ENCODE data around the gene SPHK2.
A peak's percentile ranks its signal among the peaks of the same experiment; 100 is the strongest.
"Not testable (repeated sequence)": the region's sequence is repeated elsewhere in the genome, so short reads cannot be mapped to it uniquely, and the experiment has no call there.

Gene SPHK2

GRCh38 chr19:48657828-48658227, 38.5 kb downstream of the SPHK2 start:
- H3K9me3 ChIP-seq (ENCODE audit: control insufficient read depth in 1 of 2, low read length in 2 of 2); H3K36me3 ChIP-seq (ENCODE audit: control insufficient read depth in 1 of 2, insufficient read depth in 2 of 2, low read length in 2 of 2): not testable (repeated sequence)

GRCh38 chr19:48658483-48658882, 39.2 kb downstream of the SPHK2 start:
- H3K4me3 ChIP-seq (ENCODE audit: low read depth in 1 of 2, low read length in 2 of 2), result no peak overlapping the region
- no peaks in the 10 kb centered on the region for H3K36me3 ChIP-seq (ENCODE audit: control insufficient read depth in 1 of 2, insufficient read depth in 2 of 2, low read length in 2 of 2)
- H3K27ac ChIP-seq (ENCODE audit: low read depth, low read length), result no peak overlapping the region
- H3K9ac ChIP-seq (ENCODE audit: low read depth in 1 of 2, low read length in 2 of 2), result no peak overlapping the region
- H3K27me3 ChIP-seq (ENCODE audit: control insufficient read depth in 1 of 2, insufficient read depth in 2 of 2, low read length in 2 of 2), result no peaks in the 10 kb centered on the region
- H3K9me3 ChIP-seq (ENCODE audit: control insufficient read depth in 1 of 2, low read length in 2 of 2), result no peaks in the 10 kb centered on the region
- peaks cover 3 to 9% of the 10 kb centered on the region in 2 donors for H3K4me1 ChIP-seq (ENCODE audit: control insufficient read depth in 1 of 2, insufficient read depth in 2 of 2, low read length in 2 of 2)

More at GRCh38 chr19:48657828-48658227, 38.5 kb downstream of the SPHK2 start:
- H3K4me1 ChIP-seq (ENCODE audit: control insufficient read depth in 1 of 2, insufficient read depth in 2 of 2, low read length in 2 of 2); H3K9ac ChIP-seq (ENCODE audit: low read depth in 1 of 2, low read length in 2 of 2); H3K27ac ChIP-seq (ENCODE audit: low read depth, low read length); H3K4me3 ChIP-seq (ENCODE audit: low read depth in 1 of 2, low read length in 2 of 2); H3K27me3 ChIP-seq (ENCODE audit: control insufficient read depth in 1 of 2, insufficient read depth in 2 of 2, low read length in 2 of 2): not testable (repeated sequence)

- no peak overlapping the region for H3K4me3 ChIP-seq (ENCODE audit: low read depth in 1 of 2, low read length in 2 of 2)
- no peaks in the 10 kb centered on the region for H3K27me3 ChIP-seq (ENCODE audit: control insufficient read depth in 1 of 2, insufficient read depth in 2 of 2, low read length in 2 of 2)
- H3K9me3 ChIP-seq (ENCODE audit: control insufficient read depth in 1 of 2, low read length in 2 of 2), result no peaks in the 10 kb centered on the region
- no peak overlapping the region for H3K9ac ChIP-seq (ENCODE audit: low read depth in 1 of 2, low read length in 2 of 2)
- no peak overlapping the region for H3K27ac ChIP-seq (ENCODE audit: low read depth, low read length)
- H3K36me3 ChIP-seq (ENCODE audit: control insufficient read depth in 1 of 2, insufficient read depth in 2 of 2, low read length in 2 of 2), result no peaks in the 10 kb centered on the region
- H3K4me1 ChIP-seq (ENCODE audit: control insufficient read depth in 1 of 2, insufficient read depth in 2 of 2, low read length in 2 of 2), result peaks cover 3 to 9% of the 10 kb centered on the region in 2 donors
Observed at GRCh38 chr19:48659768-48660167, 40.5 kb downstream of the SPHK2 start.

- H3K27me3 ChIP-seq (ENCODE audit: control insufficient read depth in 1 of 2, insufficient read depth in 2 of 2, low read length in 2 of 2), result no peaks in the 10 kb centered on the region
- H3K4me3 ChIP-seq (ENCODE audit: low read depth in 1 of 2, low read length in 2 of 2), result peak overlapping the region; percentile 44 to 48
Observed at GRCh38 chr19:48660852-48661710, 41.8 kb downstream of the SPHK2 start.

GRCh38 chr19:48661711-48662090, 42.4 kb downstream of the SPHK2 start:
- no peak overlapping the region for H3K4me3 ChIP-seq (ENCODE audit: low read depth in 1 of 2, low read length in 2 of 2)
- H3K27me3 ChIP-seq (ENCODE audit: control insufficient read depth in 1 of 2, insufficient read depth in 2 of 2, low read length in 2 of 2), result no peaks in the 10 kb centered on the region
- no peaks in the 10 kb centered on the region for H3K9me3 ChIP-seq (ENCODE audit: control insufficient read depth in 1 of 2, low read length in 2 of 2)
- H3K36me3 ChIP-seq (ENCODE audit: control insufficient read depth in 1 of 2, insufficient read depth in 2 of 2, low read length in 2 of 2), result no peaks in the 10 kb centered on the region
- H3K4me1 ChIP-seq (ENCODE audit: control insufficient read depth in 1 of 2, insufficient read depth in 2 of 2, low read length in 2 of 2), result peaks cover 8 to 9% of the 10 kb centered on the region in 2 donors
- H3K9ac ChIP-seq (ENCODE audit: low read depth in 1 of 2, low read length in 2 of 2), result no peak overlapping the region
- H3K27ac ChIP-seq (ENCODE audit: low read depth, low read length), result no peak overlapping the region

More at GRCh38 chr19:48660852-48661710, 41.8 kb downstream of the SPHK2 start:
- H3K36me3 ChIP-seq (ENCODE audit: control insufficient read depth in 1 of 2, insufficient read depth in 2 of 2, low read length in 2 of 2), result no peaks in the 10 kb centered on the region
- H3K9me3 ChIP-seq (ENCODE audit: control insufficient read depth in 1 of 2, low read length in 2 of 2), result no peaks in the 10 kb centered on the region
- H3K9ac ChIP-seq (ENCODE audit: low read depth in 1 of 2, low read length in 2 of 2), result peak overlapping the region; percentile 4 to 12
- peaks cover 6 to 9% of the 10 kb centered on the region in 2 donors for H3K4me1 ChIP-seq (ENCODE audit: control insufficient read depth in 1 of 2, insufficient read depth in 2 of 2, low read length in 2 of 2)
- H3K27ac ChIP-seq (ENCODE audit: low read depth, low read length), result no peak overlapping the region

- no peak overlapping the region for H3K4me3 ChIP-seq (ENCODE audit: low read depth in 1 of 2, low read length in 2 of 2)
- no peaks in the 10 kb centered on the region for H3K36me3 ChIP-seq (ENCODE audit: control insufficient read depth in 1 of 2, insufficient read depth in 2 of 2, low read length in 2 of 2)
- H3K9ac ChIP-seq (ENCODE audit: low read depth in 1 of 2, low read length in 2 of 2), result no peak overlapping the region
- H3K9me3 ChIP-seq (ENCODE audit: control insufficient read depth in 1 of 2, low read length in 2 of 2), result no peaks in the 10 kb centered on the region
- no peak overlapping the region for H3K27ac ChIP-seq (ENCODE audit: low read depth, low read length)
- peaks cover 8 to 9% of the 10 kb centered on the region in 2 donors for H3K4me1 ChIP-seq (ENCODE audit: control insufficient read depth in 1 of 2, insufficient read depth in 2 of 2, low read length in 2 of 2)
- no peaks in the 10 kb centered on the region for H3K27me3 ChIP-seq (ENCODE audit: control insufficient read depth in 1 of 2, insufficient read depth in 2 of 2, low read length in 2 of 2)
Observed at GRCh38 chr19:48663667-48664066, 44.4 kb downstream of the SPHK2 start.

- H3K4me3 ChIP-seq (ENCODE audit: low read depth in 1 of 2, low read length in 2 of 2), result no peak overlapping the region
- H3K9ac ChIP-seq (ENCODE audit: low read depth in 1 of 2, low read length in 2 of 2), result no peak overlapping the region
- H3K36me3 ChIP-seq (ENCODE audit: control insufficient read depth in 1 of 2, insufficient read depth in 2 of 2, low read length in 2 of 2), result no peaks in the 10 kb centered on the region
- no peaks in the 10 kb centered on the region for H3K9me3 ChIP-seq (ENCODE audit: control insufficient read depth in 1 of 2, low read length in 2 of 2)
- H3K27ac ChIP-seq (ENCODE audit: low read depth, low read length), result no peak overlapping the region
- no peaks in the 10 kb centered on the region for H3K27me3 ChIP-seq (ENCODE audit: control insufficient read depth in 1 of 2, insufficient read depth in 2 of 2, low read length in 2 of 2)
- peaks cover 8 to 9% of the 10 kb centered on the region in 2 donors for H3K4me1 ChIP-seq (ENCODE audit: control insufficient read depth in 1 of 2, insufficient read depth in 2 of 2, low read length in 2 of 2)
Observed at GRCh38 chr19:48664476-48664875, 45.2 kb downstream of the SPHK2 start.

- no peak overlapping the region for H3K4me3 ChIP-seq (ENCODE audit: low read depth in 1 of 2, low read length in 2 of 2)
- no peak overlapping the region for H3K9ac ChIP-seq (ENCODE audit: low read depth in 1 of 2, low read length in 2 of 2)
- peaks cover 6 to 8% of the 10 kb centered on the region in 2 donors for H3K4me1 ChIP-seq (ENCODE audit: control insufficient read depth in 1 of 2, insufficient read depth in 2 of 2, low read length in 2 of 2)
- H3K27me3 ChIP-seq (ENCODE audit: control insufficient read depth in 1 of 2, insufficient read depth in 2 of 2, low read length in 2 of 2), result no peaks in the 10 kb centered on the region
- H3K9me3 ChIP-seq (ENCODE audit: control insufficient read depth in 1 of 2, low read length in 2 of 2), result no peaks in the 10 kb centered on the region
- no peak overlapping the region for H3K27ac ChIP-seq (ENCODE audit: low read depth, low read length)
- no peaks in the 10 kb centered on the region for H3K36me3 ChIP-seq (ENCODE audit: control insufficient read depth in 1 of 2, insufficient read depth in 2 of 2, low read length in 2 of 2)
Observed at GRCh38 chr19:48665786-48666185, 46.5 kb downstream of the SPHK2 start.

GRCh38 chr19:48668332-48668731, 49.0 kb downstream of the SPHK2 start:
- Histone ChIP-seq H3K4me1 (ENCODE audit: control insufficient read depth in 1 of 2, insufficient read depth in 2 of 2, low read length in 2 of 2) (peaks cover 0 to 5% of the 10 kb centered on the region in 2 donors), H3K27me3 (ENCODE audit: control insufficient read depth in 1 of 2, insufficient read depth in 2 of 2, low read length in 2 of 2) (no peaks in the 10 kb centered on the region), H3K36me3 (ENCODE audit: control insufficient read depth in 1 of 2, insufficient read depth in 2 of 2, low read length in 2 of 2) (no peaks in the 10 kb centered on the region), H3K27ac (ENCODE audit: low read depth, low read length) (no peak overlapping the region), H3K4me3 (ENCODE audit: low read depth in 1 of 2, low read length in 2 of 2) (no peak overlapping the region), H3K9me3 (ENCODE audit: control insufficient read depth in 1 of 2, low read length in 2 of 2) (no peaks in the 10 kb centered on the region), H3K9ac (ENCODE audit: low read depth in 1 of 2, low read length in 2 of 2) (no peak overlapping the region)

- Histone ChIP-seq H3K4me3 (ENCODE audit: low read depth in 1 of 2, low read length in 2 of 2) (no peak overlapping the region), H3K4me1 (ENCODE audit: control insufficient read depth in 1 of 2, insufficient read depth in 2 of 2, low read length in 2 of 2) (peaks cover 0 to 5% of the 10 kb centered on the region in 2 donors), H3K36me3 (ENCODE audit: control insufficient read depth in 1 of 2, insufficient read depth in 2 of 2, low read length in 2 of 2) (no peaks in the 10 kb centered on the region), H3K9ac (ENCODE audit: low read depth in 1 of 2, low read length in 2 of 2) (no peak overlapping the region), H3K27me3 (ENCODE audit: control insufficient read depth in 1 of 2, insufficient read depth in 2 of 2, low read length in 2 of 2) (no peaks in the 10 kb centered on the region), H3K9me3 (ENCODE audit: control insufficient read depth in 1 of 2, low read length in 2 of 2) (no peaks in the 10 kb centered on the region), H3K27ac (ENCODE audit: low read depth, low read length) (no peak overlapping the region)
Observed at GRCh38 chr19:48668761-48669160, 49.5 kb downstream of the SPHK2 start.

Measured in duodenal mucosa (tissue), 2 donors.